GM23338 (cell line): Measurements from ENCODE around the gene ALCAM. TPM values are rescaled to one million over a fixed set of nuclear protein-coding genes. Genes with fewer than 3 reads are reported as not detected.

ENCODE experiments used
- ATAC-seq: fragments of 200-7000 bp; cut with Tn5 transposase; 3 replicates; pipeline ENCODE4 v1.9.1; 2020
- DNase-seq: peaks from one replicate; pipeline ENCODE4 v3.0.0-alpha.2; 2015; ENCODE audit warnings: low spot score
- H2AFZ ChIP-seq: fragments of 200-600 bp; sonication (generic); 2 replicates; pipeline ENCODE4 v1.8.0; 2016; ENCODE audit warnings: antibody characterized with exemption, mild to moderate bottlenecking, moderate library complexity
- H3F3A ChIP-seq: fragments of 200-600 bp; sonication (generic); replicated peaks from 2 replicates; pipeline ENCODE4 v1.8.0; 2017; ENCODE audit warnings: antibody characterized with exemption, mixed run types, low read depth
- H3K27ac ChIP-seq: fragments of 200-600 bp; sonication (generic); 2 replicates; pipeline ENCODE4 v1.6.1; 2016; ENCODE audit warnings: low read depth
- H3K27me3 ChIP-seq: fragments of 200-600 bp; sonication (generic); 2 replicates; pipeline ENCODE4 v1.8.0; 2016; ENCODE audit warnings: mild to moderate bottlenecking, mixed run types, moderate library complexity; ENCODE audit not compliant: insufficient read depth
- H3K36me3 ChIP-seq: fragments of 200-600 bp; sonication (generic); 2 replicates; pipeline ENCODE4 v1.8.0; 2016; ENCODE audit warnings: mild to moderate bottlenecking; ENCODE audit not compliant: insufficient read depth
- H3K4me1 ChIP-seq: fragments of 200-600 bp; sonication (generic); 2 replicates; pipeline ENCODE4 v1.8.0; 2016; ENCODE audit warnings: mild to moderate bottlenecking, moderate library complexity; ENCODE audit not compliant: insufficient read depth
- H3K4me2 ChIP-seq: fragments of 200-600 bp; sonication (generic); 2 replicates; pipeline ENCODE4 v1.7.1; 2017; ENCODE audit warnings: mixed run types
- H3K4me3 ChIP-seq: fragments of 200-600 bp; sonication (generic); 2 replicates; pipeline ENCODE4 v1.6.1; 2016; ENCODE audit warnings: mixed run types
- H3K79me2 ChIP-seq: fragments of 200-600 bp; sonication (generic); replicated peaks from 2 replicates; pipeline ENCODE4 v1.8.0; 2017; ENCODE audit warnings: mild to moderate bottlenecking; ENCODE audit not compliant: insufficient read depth
- H3K9me2 ChIP-seq: fragments of 200-600 bp; sonication (generic); 2 replicates; pipeline ENCODE4 v1.8.0; 2017; ENCODE audit not compliant: insufficient read depth
- H4K20me1 ChIP-seq: fragments of 200-600 bp; sonication (generic); replicated peaks from 2 replicates; pipeline ENCODE4 v1.8.0; 2017; ENCODE audit warnings: mild to moderate bottlenecking; ENCODE audit not compliant: insufficient read depth
- H3K27ac Mint-ChIP-seq: 2 replicates; pipeline ENCODE4 v1.8.0; 2020; ENCODE audit warnings: inconsistent platforms, mild to moderate bottlenecking, moderate library complexity, mixed read lengths
- H3K27me3 Mint-ChIP-seq: 3 replicates; pipeline ENCODE4 v1.8.0; 2022; ENCODE audit warnings: low read depth, mild to moderate bottlenecking, moderate library complexity, mixed read lengths, inconsistent platforms; ENCODE audit not compliant: insufficient read depth, poor library complexity
- H3K36me3 Mint-ChIP-seq: 3 replicates; pipeline ENCODE4 v1.8.0; 2021; ENCODE audit warnings: low read depth, mild to moderate bottlenecking, inconsistent platforms, moderate library complexity, mixed read lengths
- H3K4me1 Mint-ChIP-seq: 3 replicates; pipeline ENCODE4 v1.8.0; 2020; ENCODE audit warnings: mild to moderate bottlenecking, inconsistent platforms, mixed read lengths
- H3K4me3 Mint-ChIP-seq: 3 replicates; pipeline ENCODE4 v1.8.0; 2021; ENCODE audit warnings: moderate library complexity, mild to moderate bottlenecking, inconsistent platforms, mixed read lengths
- H3K9me3 Mint-ChIP-seq: 3 replicates; pipeline ENCODE4 v1.8.0; 2020; ENCODE audit warnings: moderate library complexity, mild to moderate bottlenecking, inconsistent platforms, mixed read lengths
- CREB1 ChIP-seq: fragments of 250-450 bp; sonication (Bioruptor Pico); IDR thresholded peaks from 2 replicates; pipeline ENCODE4 v1.5.0; 2020; ENCODE audit warnings: low read depth, mild to moderate bottlenecking, moderate library complexity
- EZH2 ChIP-seq: fragments of 200-600 bp; sonication (generic); IDR thresholded peaks from one replicate; pipeline ENCODE4 v1.8.0; 2017; ENCODE audit warnings: antibody characterized with exemption, mild to moderate bottlenecking, low read depth; ENCODE audit not compliant: unreplicated experiment
- EZH2phosphoT487 ChIP-seq: fragments of 200-600 bp; sonication (generic); IDR thresholded peaks from one replicate; pipeline ENCODE4 v1.8.1; 2018; ENCODE audit warnings: antibody characterized with exemption; ENCODE audit not compliant: unreplicated experiment
- NANOG ChIP-seq: IDR thresholded peaks from 2 replicates; pipeline ENCODE4 v1.6.1; 2016; ENCODE audit warnings: antibody characterized with exemption, borderline replicate concordance
- ZNF331 ChIP-seq: fragments of 250-450 bp; sonication (Bioruptor Pico); IDR thresholded peaks from 2 replicates; pipeline ENCODE4 v1.5.0; 2020; ENCODE audit warnings: low read depth, mild to moderate bottlenecking, moderate library complexity
- polyA plus RNA-seq: library from polyadenylated mRNA; unstranded; fragments of >200 nt; fragmentation: Nextera tagmentation; extraction: Ambion mirVana; gene quantifications from 2 replicates; pipeline ENCODE4 v1.2.1, GENCODE V29; 2016
- total RNA-seq: library from RNA; depleted of rRNA; stranded (reverse); fragments of >200 nt; shearing (Covaris generic); gene quantifications from 2 replicates; pipeline ENCODE4 v1.2.3, GENCODE V29; 2014
- TF ChIP-seq, protein P1 (sequence below): IDR thresholded peaks from 2 replicates; pipeline ENCODE4 v1.6.1; 2016; ENCODE audit warnings: antibody characterized with exemption
- TF ChIP-seq, protein P2 (sequence below): fragments of 250-450 bp; sonication (Bioruptor Pico); IDR thresholded peaks from 2 replicates; pipeline ENCODE4 v1.5.0; 2020; ENCODE audit warnings: mild to moderate bottlenecking, moderate library complexity
- TF ChIP-seq, protein P3 (sequence below): IDR thresholded peaks from one replicate; pipeline ENCODE4 v1.6.1; 2018; ENCODE audit warnings: antibody characterized with exemption; ENCODE audit not compliant: unreplicated experiment
- TF ChIP-seq, protein P4 (sequence below), 2 experiments: fragments of 200-600 bp in 1 of 2; sonication (generic) in 1 of 2; conservative IDR thresholded peaks; 2 replicates each; pipeline versions ENCODE4 v1.5.1 to v1.6.1; 2016 to 2017; ENCODE audit warnings: antibody characterized with exemption in 2 of 2, low read depth in 2 of 2, mild to moderate bottlenecking in 2 of 2, moderate library complexity in 1 of 2

The ALCAM gene
- total and polyA plus RNA-seq, 2 experiments from 2014 or later = 11.3 to 36.0 TPM

DNA sequence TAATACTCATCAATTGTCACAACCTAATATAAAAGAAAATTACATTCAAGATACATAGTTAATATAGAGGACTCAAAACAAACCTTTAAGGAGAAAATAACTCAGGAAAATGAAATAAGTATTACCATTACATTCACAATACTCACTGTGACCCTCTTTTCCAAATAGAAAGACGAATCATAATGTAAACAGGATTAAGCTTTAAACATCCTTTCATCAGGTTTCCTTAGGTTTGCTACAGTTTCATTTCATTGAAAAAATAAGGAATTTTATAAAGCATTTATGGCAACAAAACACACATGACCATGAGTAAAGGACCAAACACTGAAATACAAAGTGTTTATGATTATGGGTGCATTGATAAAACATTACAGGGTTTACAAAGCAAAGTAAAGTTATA, 162.7 kb downstream of the ALCAM start:
- no peak overlapping the region for H3K4me2 ChIP-seq
- no peak overlapping the region for H3K4me3 Mint-ChIP-seq
- H3K27me3 Mint-ChIP-seq = no peaks in the 10 kb centered on the region
- no peak for TF ChIP-seq NANOG
- no peaks in the 10 kb centered on the region for H3K9me2 ChIP-seq
- H2AFZ ChIP-seq = no peak overlapping the region
- H3K4me1 ChIP-seq = peaks cover 6% of the 10 kb centered on the region; the same call in 1 of the 2 replicates
- no peaks in the 10 kb centered on the region for H3K9me3 Mint-ChIP-seq
- no peak overlapping the region for H3K27ac ChIP-seq
- H3K36me3 Mint-ChIP-seq = 0 out of 3 replicates have a peak, but pooled peaks cover under 1% of the 10 kb centered on the region
- peaks cover 2% of the 10 kb centered on the region; the same call in 2 of the 3 replicates for H3K4me1 Mint-ChIP-seq
- DNase-seq = no peak
- no peaks in the 10 kb centered on the region for H3K79me2 ChIP-seq
- H3K27ac Mint-ChIP-seq = no peak overlapping the region
- no peak for ATAC-seq
- no peaks in the 10 kb centered on the region for H3F3A ChIP-seq
- H3K36me3 ChIP-seq = no peaks in the 10 kb centered on the region
- no peaks in the 10 kb centered on the region for H4K20me1 ChIP-seq
- H3K4me3 ChIP-seq = no peak overlapping the region
- H3K27me3 ChIP-seq = no peaks in the 10 kb centered on the region

DNA sequence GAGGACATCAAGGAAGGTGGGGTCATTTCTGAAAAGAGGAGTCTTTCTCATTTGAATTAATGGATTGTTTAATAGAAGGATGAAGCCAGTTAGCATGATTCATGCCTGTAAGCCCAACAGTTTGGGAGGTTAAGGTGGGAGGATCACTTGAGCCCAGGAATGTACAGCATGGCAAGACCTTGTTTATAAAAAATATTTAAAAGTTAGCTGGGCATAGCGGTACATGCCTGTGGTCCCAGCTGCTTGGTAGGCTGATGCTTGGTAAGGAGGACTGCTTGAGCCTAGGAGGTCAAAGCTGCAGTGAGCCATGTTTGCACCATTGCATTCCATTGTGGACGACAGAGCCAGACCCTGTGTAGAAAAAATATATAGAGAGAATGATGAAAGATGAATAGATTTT, 165.5 kb downstream of the ALCAM start:
- no peaks in the 10 kb centered on the region for H3K36me3 Mint-ChIP-seq
- no peak for TF ChIP-seq ZNF331 (CRISPR knock-in tag)
- TF ChIP-seq, protein P1, sequence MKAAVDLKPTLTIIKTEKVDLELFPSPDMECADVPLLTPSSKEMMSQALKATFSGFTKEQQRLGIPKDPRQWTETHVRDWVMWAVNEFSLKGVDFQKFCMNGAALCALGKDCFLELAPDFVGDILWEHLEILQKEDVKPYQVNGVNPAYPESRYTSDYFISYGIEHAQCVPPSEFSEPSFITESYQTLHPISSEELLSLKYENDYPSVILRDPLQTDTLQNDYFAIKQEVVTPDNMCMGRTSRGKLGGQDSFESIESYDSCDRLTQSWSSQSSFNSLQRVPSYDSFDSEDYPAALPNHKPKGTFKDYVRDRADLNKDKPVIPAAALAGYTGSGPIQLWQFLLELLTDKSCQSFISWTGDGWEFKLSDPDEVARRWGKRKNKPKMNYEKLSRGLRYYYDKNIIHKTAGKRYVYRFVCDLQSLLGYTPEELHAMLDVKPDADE = no peak
- TF ChIP-seq, protein P2, sequence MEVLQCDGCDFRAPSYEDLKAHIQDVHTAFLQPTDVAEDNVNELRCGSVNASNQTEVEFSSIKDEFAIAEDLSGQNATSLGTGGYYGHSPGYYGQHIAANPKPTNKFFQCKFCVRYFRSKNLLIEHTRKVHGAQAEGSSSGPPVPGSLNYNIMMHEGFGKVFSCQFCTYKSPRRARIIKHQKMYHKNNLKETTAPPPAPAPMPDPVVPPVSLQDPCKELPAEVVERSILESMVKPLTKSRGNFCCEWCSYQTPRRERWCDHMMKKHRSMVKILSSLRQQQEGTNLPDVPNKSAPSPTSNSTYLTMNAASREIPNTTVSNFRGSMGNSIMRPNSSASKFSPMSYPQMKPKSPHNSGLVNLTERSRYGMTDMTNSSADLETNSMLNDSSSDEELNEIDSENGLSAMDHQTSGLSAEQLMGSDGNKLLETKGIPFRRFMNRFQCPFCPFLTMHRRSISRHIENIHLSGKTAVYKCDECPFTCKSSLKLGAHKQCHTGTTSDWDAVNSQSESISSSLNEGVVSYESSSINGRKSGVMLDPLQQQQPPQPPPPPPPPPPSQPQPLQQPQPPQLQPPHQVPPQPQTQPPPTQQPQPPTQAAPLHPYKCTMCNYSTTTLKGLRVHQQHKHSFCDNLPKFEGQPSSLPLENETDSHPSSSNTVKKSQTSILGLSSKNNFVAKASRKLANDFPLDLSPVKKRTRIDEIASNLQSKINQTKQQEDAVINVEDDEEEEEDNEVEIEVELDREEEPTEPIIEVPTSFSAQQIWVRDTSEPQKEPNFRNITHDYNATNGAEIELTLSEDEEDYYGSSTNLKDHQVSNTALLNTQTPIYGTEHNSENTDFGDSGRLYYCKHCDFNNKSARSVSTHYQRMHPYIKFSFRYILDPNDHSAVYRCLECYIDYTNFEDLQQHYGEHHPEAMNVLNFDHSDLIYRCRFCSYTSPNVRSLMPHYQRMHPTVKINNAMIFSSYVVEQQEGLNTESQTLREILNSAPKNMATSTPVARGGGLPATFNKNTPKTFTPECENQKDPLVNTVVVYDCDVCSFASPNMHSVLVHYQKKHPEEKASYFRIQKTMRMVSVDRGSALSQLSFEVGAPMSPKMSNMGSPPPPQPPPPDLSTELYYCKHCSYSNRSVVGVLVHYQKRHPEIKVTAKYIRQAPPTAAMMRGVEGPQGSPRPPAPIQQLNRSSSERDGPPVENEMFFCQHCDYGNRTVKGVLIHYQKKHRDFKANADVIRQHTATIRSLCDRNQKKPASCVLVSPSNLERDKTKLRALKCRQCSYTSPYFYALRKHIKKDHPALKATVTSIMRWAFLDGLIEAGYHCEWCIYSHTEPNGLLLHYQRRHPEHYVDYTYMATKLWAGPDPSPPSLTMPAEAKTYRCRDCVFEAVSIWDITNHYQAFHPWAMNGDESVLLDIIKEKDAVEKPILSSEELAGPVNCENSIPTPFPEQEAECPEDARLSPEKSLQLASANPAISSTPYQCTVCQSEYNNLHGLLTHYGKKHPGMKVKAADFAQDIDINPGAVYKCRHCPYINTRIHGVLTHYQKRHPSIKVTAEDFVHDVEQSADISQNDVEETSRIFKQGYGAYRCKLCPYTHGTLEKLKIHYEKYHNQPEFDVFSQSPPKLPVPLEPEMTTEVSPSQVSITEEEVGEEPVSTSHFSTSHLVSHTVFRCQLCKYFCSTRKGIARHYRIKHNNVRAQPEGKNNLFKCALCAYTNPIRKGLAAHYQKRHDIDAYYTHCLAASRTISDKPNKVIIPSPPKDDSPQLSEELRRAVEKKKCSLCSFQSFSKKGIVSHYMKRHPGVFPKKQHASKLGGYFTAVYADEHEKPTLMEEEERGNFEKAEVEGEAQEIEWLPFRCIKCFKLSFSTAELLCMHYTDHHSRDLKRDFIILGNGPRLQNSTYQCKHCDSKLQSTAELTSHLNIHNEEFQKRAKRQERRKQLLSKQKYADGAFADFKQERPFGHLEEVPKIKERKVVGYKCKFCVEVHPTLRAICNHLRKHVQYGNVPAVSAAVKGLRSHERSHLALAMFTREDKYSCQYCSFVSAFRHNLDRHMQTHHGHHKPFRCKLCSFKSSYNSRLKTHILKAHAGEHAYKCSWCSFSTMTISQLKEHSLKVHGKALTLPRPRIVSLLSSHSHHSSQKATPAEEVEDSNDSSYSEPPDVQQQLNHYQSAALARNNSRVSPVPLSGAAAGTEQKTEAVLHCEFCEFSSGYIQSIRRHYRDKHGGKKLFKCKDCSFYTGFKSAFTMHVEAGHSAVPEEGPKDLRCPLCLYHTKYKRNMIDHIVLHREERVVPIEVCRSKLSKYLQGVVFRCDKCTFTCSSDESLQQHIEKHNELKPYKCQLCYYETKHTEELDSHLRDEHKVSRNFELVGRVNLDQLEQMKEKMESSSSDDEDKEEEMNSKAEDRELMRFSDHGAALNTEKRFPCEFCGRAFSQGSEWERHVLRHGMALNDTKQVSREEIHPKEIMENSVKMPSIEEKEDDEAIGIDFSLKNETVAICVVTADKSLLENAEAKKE = no peak
- TF ChIP-seq, protein P3, sequence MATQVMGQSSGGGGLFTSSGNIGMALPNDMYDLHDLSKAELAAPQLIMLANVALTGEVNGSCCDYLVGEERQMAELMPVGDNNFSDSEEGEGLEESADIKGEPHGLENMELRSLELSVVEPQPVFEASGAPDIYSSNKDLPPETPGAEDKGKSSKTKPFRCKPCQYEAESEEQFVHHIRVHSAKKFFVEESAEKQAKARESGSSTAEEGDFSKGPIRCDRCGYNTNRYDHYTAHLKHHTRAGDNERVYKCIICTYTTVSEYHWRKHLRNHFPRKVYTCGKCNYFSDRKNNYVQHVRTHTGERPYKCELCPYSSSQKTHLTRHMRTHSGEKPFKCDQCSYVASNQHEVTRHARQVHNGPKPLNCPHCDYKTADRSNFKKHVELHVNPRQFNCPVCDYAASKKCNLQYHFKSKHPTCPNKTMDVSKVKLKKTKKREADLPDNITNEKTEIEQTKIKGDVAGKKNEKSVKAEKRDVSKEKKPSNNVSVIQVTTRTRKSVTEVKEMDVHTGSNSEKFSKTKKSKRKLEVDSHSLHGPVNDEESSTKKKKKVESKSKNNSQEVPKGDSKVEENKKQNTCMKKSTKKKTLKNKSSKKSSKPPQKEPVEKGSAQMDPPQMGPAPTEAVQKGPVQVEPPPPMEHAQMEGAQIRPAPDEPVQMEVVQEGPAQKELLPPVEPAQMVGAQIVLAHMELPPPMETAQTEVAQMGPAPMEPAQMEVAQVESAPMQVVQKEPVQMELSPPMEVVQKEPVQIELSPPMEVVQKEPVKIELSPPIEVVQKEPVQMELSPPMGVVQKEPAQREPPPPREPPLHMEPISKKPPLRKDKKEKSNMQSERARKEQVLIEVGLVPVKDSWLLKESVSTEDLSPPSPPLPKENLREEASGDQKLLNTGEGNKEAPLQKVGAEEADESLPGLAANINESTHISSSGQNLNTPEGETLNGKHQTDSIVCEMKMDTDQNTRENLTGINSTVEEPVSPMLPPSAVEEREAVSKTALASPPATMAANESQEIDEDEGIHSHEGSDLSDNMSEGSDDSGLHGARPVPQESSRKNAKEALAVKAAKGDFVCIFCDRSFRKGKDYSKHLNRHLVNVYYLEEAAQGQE = no peak
- no peak for TF ChIP-seq EZH2
- no peak for TF ChIP-seq CREB1 (CRISPR knock-in tag)
- no peak for TF ChIP-seq EZH2phosphoT487
- TF ChIP-seq, protein P4, sequence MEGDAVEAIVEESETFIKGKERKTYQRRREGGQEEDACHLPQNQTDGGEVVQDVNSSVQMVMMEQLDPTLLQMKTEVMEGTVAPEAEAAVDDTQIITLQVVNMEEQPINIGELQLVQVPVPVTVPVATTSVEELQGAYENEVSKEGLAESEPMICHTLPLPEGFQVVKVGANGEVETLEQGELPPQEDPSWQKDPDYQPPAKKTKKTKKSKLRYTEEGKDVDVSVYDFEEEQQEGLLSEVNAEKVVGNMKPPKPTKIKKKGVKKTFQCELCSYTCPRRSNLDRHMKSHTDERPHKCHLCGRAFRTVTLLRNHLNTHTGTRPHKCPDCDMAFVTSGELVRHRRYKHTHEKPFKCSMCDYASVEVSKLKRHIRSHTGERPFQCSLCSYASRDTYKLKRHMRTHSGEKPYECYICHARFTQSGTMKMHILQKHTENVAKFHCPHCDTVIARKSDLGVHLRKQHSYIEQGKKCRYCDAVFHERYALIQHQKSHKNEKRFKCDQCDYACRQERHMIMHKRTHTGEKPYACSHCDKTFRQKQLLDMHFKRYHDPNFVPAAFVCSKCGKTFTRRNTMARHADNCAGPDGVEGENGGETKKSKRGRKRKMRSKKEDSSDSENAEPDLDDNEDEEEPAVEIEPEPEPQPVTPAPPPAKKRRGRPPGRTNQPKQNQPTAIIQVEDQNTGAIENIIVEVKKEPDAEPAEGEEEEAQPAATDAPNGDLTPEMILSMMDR (conservative IDR thresholded peaks at IDR 0.05; ENCODE audit: low read depth in 2 of 2) = no peak
- TF ChIP-seq NANOG = no peak

More for the DNA sequence above, 165.5 kb downstream of the ALCAM start:
- Mint-ChIP-seq H3K27ac (no peak overlapping the region), H3K4me3 (no peak overlapping the region), H3K4me1 (no peaks in the 10 kb centered on the region; the same call in 2 of the 3 replicates), H3K9me3 (no peaks in the 10 kb centered on the region), H3K27me3 (peaks cover 2% of the 10 kb centered on the region)
- no peaks in the 10 kb centered on the region for H3K36me3 ChIP-seq
- H3K27ac ChIP-seq = no peak overlapping the region
- H3K4me3 ChIP-seq = no peak overlapping the region
- H3K79me2 ChIP-seq = no peaks in the 10 kb centered on the region
- no peaks in the 10 kb centered on the region for H4K20me1 ChIP-seq
- H2AFZ ChIP-seq = no peak overlapping the region
- no peak for DNase-seq
- H3K9me2 ChIP-seq = no peaks in the 10 kb centered on the region
- H3F3A ChIP-seq = no peaks in the 10 kb centered on the region
- H3K27me3 ChIP-seq = no peaks in the 10 kb centered on the region
- ATAC-seq = no peak
- no peak overlapping the region for H3K4me2 ChIP-seq
- peaks cover 6% of the 10 kb centered on the region; the same call in 1 of the 2 replicates for H3K4me1 ChIP-seq
